Activated naive CD8-positive, alpha-beta T cell (primary cell): Measurements from ENCODE around the gene SAMD4B.
A peak's percentile ranks its signal among the peaks of the same experiment; 100 is the strongest.

Source experiments
- H3K27ac Mint-ChIP-seq: one replicate; pipeline ENCODE4 v1.8.0; 2021; ENCODE audit warnings: mixed read lengths
- H3K27me3 Mint-ChIP-seq: one replicate; pipeline ENCODE4 v1.8.0; 2021; ENCODE audit warnings: mixed read lengths
- H3K36me3 Mint-ChIP-seq: one replicate; pipeline ENCODE4 v1.8.0; 2021; ENCODE audit warnings: mixed read lengths
- H3K4me1 Mint-ChIP-seq: one replicate; pipeline ENCODE4 v1.8.0; 2021; ENCODE audit warnings: low read depth, mixed read lengths
- H3K4me3 Mint-ChIP-seq: one replicate; pipeline ENCODE4 v1.8.0; 2021; ENCODE audit warnings: mild to moderate bottlenecking, mixed read lengths
- H3K9me3 Mint-ChIP-seq: one replicate; pipeline ENCODE4 v1.8.0; 2021; ENCODE audit warnings: low read depth, mixed read lengths

The SAMD4B gene

DNA sequence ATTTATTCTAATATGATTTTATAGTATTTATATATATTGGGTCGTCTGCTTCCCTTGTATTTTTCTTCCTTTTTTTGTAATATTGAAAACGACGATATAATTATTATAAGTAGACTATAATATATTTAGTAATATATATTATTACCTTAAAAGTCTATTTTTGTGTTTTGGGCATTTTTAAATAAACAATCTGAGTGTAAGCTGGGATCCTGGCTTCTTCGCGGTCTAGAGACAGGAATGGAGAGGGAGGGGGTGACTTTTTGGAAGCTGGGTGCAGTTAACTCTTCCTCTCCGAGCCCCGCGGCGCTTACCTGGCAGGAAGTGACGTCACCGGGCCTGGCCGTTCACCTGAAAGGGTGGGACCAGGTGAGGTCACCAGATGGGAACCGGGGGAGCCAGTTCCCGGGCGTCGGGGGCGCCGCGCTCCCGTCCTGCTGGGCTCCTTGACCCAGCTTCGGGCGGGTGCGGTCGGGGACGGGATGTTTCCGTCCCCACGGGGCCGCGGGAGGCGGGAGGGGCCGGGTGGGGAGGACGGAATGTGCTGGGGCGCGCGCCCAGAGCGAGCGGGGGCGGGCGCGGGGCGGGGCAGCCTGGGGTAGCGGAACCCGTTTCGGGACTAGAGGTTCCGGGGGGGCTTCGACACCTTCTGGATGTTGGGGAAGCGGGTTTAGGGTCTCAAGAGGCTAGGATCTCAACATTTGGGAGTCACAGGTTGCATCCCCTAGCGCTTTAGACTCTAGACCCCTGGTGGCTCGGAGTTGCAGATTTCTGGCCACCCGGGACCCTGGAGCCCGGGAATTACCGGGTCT lies 67.2 kb downstream of the SAMD4B start:
- H3K4me3 Mint-ChIP-seq = peak overlapping the region; percentile 95
- peaks cover 5% of the 10 kb centered on the region for H3K36me3 Mint-ChIP-seq
- no peaks in the 10 kb centered on the region for H3K27me3 Mint-ChIP-seq
- peak overlapping the region; percentile 93 for H3K27ac Mint-ChIP-seq
- H3K9me3 Mint-ChIP-seq = no peaks in the 10 kb centered on the region
- peaks cover 53% of the 10 kb centered on the region for H3K4me1 Mint-ChIP-seq

DNA sequence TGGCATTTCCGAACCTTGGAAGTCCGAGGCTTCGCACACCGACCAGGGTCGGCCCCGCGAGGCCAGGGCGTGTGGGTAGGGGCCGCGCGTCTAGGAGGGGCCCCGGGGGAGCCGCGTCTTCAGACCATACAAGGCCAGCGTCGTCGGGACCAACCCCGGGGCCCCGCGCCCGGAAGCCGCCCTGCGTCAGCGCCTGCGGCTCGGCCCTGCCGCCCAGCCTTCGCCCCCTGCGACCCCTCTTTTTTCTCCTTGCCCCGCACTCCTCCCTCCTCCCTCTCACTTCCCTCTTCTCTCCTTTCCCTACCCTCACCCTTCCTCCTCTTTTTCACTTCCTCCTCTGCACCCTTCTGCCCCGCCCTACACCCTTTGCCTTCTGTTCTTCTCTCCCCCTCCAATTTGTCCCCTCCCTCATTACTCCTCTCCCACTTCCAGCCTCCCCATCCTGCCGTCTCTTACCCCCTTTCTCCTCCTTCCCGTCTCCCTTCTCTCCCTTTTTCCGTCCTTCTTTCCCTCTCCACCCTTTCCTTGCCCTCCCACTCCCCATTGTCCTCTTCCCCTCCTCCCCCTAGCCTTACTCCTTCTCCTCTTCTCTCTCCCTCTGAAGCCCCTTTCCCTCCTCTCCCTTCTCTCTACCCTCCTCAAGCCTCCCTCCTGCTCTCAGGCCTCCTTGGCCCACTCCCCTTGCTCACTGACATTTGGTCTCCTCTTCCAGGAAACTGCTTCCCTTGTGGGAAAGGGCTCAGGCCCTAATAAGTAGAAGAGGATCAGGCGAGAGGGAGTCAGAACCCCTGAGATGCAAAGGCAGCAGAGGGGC lies 68.0 kb downstream of the SAMD4B start:
- Mint-ChIP-seq H3K4me1 (peaks cover 51% of the 10 kb centered on the region), H3K27ac (peak overlapping the region; percentile 93), H3K9me3 (no peaks in the 10 kb centered on the region), H3K36me3 (peaks cover 5% of the 10 kb centered on the region), H3K27me3 (no peaks in the 10 kb centered on the region), H3K4me3 (peak overlapping the region; percentile 84)

DNA sequence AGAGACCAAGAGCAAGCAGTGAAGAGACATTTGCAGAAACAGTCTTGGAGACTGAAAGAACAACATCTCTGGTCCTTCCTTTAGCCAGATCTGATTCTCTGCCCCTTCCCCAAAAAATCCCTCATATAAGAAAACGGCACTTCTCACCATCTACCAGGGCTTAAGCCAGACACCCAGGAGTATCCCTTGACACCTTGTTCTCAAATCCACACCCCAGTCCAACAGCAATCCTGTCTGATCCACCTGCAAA lies 68.5 kb downstream of the SAMD4B start:
- peak overlapping the region; percentile 84 for H3K4me3 Mint-ChIP-seq
- H3K27ac Mint-ChIP-seq = peak overlapping the region; percentile 93
- H3K9me3 Mint-ChIP-seq = no peaks in the 10 kb centered on the region
- H3K4me1 Mint-ChIP-seq = peaks cover 45% of the 10 kb centered on the region
- H3K36me3 Mint-ChIP-seq = peaks cover 5% of the 10 kb centered on the region
- no peaks in the 10 kb centered on the region for H3K27me3 Mint-ChIP-seq

DNA sequence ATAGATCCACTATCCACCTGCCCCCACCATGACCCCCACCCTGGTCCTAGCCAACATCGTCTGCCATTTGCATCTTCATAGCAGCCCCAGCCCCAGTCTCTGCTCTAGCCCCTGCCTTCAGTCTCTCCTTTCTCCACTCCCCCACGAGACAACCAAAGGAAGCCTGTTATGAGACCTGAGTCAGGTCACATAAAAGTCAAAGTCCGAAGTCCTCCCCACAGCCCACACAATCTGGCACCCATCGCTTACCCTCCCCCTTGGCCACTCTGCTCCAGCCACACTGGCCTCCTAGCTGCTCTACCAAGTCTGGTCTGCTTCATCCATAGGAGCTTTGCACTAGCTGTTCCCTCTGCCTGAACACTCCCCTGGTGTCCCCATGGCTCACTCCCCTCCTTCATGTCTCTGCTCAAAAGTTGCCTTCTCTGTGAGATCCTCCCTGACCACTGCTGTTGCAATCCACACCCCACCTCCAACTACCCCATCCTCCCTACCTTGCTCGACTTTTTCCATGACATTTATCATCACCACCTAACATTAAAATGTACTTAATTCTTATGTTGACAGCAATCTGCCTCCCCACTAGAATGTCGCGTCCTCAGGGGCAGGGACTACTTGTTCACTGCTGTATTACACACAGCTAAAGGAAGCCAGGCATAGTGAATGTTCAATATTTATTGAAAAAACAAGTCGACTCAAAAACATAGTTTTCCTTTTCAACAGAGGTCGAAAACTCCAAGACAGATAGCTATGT lies 69.0 kb downstream of the SAMD4B start:
- Mint-ChIP-seq H3K9me3 (no peaks in the 10 kb centered on the region), H3K36me3 (peaks cover 5% of the 10 kb centered on the region), H3K27ac (peak overlapping the region; percentile 93), H3K4me3 (peak overlapping the region; percentile 84), H3K27me3 (no peaks in the 10 kb centered on the region), H3K4me1 (peaks cover 42% of the 10 kb centered on the region)

DNA sequence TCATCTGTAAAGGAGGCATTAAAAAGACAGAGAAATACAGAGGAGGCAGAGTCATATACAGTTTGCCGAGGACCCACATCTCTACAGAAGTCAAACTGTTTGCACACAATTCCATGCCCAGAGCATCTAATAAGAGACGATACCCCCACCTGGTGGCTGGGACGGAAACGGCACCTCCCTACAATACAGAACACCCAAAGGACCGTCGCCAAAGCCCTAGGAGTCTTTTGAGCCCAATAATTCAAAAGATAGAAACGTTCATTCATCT lies 69.5 kb downstream of the SAMD4B start:
- Mint-ChIP-seq H3K4me1 (peaks cover 41% of the 10 kb centered on the region), H3K36me3 (peaks cover 5% of the 10 kb centered on the region), H3K9me3 (no peaks in the 10 kb centered on the region), H3K27ac (peak overlapping the region; percentile 93), H3K27me3 (no peaks in the 10 kb centered on the region), H3K4me3 (peak overlapping the region; percentile 84)

DNA sequence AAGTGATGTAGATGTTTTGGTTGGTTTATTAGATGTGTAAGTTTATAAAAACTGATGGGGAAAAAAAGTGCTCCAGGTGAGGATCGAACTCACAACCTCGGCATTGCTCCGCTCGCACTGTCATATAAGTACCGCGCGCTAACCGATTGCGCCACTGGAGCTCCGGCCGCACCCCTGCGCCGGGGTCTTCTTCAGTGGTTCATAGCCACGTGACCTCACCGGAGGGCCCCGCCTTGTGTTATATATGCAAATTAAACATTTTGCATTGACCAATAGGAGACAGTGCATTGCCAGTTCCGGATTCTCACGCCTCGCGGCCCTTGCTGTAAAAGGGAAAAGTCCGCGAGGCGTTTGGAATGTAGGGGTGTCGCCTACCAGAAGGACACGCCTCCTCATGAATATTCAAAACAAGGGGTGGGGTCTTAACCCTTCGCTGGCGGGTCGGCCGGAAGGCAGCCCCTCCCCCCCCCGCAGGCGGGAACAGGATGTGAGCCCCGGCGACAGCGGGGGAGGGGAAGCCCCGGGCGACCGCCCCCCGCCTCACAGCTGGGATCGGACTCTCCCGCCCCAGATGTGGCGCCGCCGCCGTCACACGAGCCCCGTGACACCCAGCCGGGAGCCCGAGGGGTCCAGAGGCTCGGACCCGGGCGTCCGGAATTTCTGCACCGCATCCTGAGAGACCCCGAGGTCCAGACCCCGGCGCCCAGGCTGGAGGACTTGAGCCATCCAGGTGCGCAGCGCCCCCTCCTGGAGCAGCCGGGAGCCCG lies 70.1 kb downstream of the SAMD4B start, which contains the start of gene PLEKHG2:
PLEKHG2 (plus strand) TSS at position 570 of the 767 bp plus-strand sequence. CDS start 1,418 bp downstream, outside the sequence.
- H3K27ac Mint-ChIP-seq = peak within 1 kb of the TSS; percentile 93
- H3K9me3 Mint-ChIP-seq = no peaks in the 10 kb centered on the region
- H3K27me3 Mint-ChIP-seq = no peaks in the 10 kb centered on the region
- H3K36me3 Mint-ChIP-seq = peaks cover 5% of the 10 kb centered on the region
- H3K4me1 Mint-ChIP-seq = peaks cover 41% of the 10 kb centered on the region
- H3K4me3 Mint-ChIP-seq = peak within 1 kb of the TSS; percentile 84

DNA sequence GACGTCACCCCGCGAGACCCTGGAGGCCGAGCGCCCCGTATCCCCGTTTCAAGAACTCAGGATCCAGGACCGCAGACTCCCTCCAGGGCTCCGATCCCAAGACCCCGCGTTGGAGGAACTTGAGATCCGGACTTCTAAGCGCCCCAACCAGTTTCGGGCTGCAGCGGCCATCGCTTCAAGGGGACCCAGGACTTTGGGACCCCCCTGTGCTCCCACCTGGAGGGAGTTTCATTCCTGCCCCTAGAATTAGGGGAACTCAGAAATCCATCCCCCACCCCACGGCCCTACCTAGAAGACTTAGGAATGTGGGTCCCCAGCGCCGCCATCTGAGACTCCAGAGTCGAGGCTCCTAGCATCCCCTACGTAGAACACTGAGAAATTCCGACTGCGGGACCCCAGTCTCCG lies 70.6 kb downstream of the SAMD4B start:
- Mint-ChIP-seq H3K4me1 (peaks cover 40% of the 10 kb centered on the region), H3K27ac (no peak overlapping the region), H3K9me3 (no peaks in the 10 kb centered on the region), H3K27me3 (no peaks in the 10 kb centered on the region), H3K4me3 (peak overlapping the region; percentile 84), H3K36me3 (peaks cover 5% of the 10 kb centered on the region)

DNA sequence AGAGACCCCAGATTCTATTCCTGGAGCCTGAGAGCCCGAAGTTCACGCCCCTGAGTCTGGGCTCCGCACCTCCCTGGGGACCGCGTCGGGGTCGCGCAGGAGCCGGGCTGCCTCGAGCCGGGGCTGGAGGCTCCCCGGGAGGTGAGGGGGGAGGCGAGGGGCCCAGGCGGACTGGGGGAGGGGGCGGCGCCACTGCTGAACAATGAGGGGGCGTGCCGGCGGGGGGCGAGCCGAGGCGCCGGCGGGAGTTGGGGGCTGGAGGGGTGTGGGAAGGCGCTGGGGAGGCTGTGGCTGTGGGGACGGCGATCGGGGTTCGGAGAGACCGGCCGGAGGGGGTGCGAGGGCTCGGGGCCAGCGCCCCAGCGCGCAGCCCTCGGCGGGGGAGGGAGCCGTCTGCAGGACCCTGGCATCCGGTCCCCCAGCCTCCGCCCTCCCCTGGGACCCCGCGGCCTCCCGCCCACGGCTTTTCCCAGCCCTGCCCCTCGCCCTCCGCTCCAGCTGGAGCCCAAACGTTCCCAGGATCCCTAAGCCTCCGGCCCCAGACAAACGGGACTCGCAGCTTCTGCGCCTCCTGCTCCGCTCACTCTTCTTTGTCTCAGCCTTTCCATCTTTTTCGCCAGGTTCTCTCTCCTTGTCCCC lies 71.2 kb downstream of the SAMD4B start:
- Mint-ChIP-seq H3K9me3 (no peaks in the 10 kb centered on the region), H3K4me3 (peak overlapping the region; percentile 87), H3K4me1 (peaks cover 38% of the 10 kb centered on the region), H3K36me3 (peaks cover 5% of the 10 kb centered on the region), H3K27me3 (no peaks in the 10 kb centered on the region), H3K27ac (peak overlapping the region; percentile 72)

DNA sequence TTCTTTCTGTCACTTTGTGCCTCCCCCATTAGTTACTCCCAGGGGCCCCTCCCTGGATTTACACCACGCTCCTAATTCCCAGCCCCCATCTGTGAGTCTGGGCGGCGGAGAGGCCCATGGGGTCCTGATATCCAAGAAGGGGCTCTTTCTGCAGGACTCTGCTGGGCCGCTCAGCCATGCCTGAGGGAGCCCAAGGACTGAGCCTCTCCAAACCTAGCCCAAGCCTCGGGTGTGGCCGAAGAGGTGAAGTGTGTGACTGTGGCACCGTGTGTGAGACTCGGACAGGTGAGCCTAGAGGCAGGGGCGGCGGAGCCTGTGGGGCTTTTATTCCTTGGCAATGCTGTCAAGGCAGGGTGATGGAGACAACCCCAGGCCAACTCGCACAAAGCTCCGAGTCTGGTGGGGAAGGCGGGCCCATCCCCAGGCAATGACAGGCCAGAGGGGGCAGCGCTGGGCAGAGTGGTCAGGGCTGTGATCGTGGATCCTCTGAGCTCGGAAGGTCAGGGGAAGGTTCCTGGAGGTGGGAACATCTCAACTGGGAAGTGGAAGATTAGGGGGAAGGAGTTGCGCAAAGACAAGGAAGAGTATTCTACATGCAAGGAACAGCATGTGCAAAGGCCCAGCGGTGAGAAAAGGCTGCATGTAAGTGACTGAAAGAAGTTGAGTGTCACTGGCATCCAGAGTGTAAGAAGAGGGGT lies 71.8 kb downstream of the SAMD4B start:
- Mint-ChIP-seq H3K27ac (peak overlapping the region; percentile 72), H3K9me3 (no peaks in the 10 kb centered on the region), H3K4me1 (peaks cover 33% of the 10 kb centered on the region), H3K36me3 (no peaks in the 10 kb centered on the region), H3K4me3 (peak overlapping the region; percentile 87), H3K27me3 (no peaks in the 10 kb centered on the region)

DNA sequence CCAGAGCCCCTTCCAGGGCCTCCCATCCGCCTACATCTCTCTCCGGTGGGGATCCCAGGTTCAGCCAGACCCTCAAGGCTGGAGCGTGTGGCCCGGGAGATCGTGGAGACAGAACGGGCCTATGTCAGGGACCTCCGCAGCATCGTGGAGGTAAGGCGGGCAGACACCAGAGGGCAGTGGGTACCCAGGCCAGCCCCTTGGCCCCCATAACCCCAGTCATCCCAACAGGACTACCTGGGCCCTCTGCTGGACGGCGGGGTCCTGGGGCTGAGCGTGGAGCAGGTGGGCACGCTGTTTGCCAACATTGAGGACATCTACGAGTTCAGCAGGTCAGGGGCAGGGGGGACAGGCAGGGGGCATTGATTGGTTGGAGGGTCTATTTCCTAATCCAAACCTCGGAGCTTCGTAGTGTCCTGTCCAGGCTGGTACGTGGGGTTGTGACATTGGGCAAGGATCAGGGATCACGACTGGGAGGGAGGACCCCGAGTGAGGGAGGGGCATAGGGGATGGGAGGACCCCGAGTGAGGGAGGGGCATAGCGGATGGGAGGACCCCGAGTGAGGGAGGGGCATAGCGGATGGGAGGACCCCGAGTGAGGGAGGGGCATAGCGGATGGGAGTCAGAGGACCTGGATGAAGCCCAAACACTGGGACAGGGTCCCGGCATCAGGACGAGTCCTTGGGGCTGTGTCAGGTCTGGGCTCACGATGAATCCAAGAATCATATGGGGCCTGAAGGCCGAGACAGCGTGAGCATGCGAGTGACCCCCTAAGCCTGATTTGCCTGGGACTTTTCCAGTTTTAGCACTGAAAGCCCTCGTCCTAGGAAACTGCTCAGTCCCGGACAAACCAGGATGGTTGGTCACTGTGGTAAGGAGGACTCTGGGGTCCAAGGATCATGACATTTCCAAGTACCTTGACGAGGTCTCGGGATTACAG lies 73.2 kb downstream of the SAMD4B start:
- no peaks in the 10 kb centered on the region for H3K9me3 Mint-ChIP-seq
- no peak overlapping the region for H3K27ac Mint-ChIP-seq
- H3K36me3 Mint-ChIP-seq = no peaks in the 10 kb centered on the region
- peaks cover 30% of the 10 kb centered on the region for H3K4me1 Mint-ChIP-seq
- H3K27me3 Mint-ChIP-seq = no peaks in the 10 kb centered on the region
- no peak overlapping the region for H3K4me3 Mint-ChIP-seq

DNA sequence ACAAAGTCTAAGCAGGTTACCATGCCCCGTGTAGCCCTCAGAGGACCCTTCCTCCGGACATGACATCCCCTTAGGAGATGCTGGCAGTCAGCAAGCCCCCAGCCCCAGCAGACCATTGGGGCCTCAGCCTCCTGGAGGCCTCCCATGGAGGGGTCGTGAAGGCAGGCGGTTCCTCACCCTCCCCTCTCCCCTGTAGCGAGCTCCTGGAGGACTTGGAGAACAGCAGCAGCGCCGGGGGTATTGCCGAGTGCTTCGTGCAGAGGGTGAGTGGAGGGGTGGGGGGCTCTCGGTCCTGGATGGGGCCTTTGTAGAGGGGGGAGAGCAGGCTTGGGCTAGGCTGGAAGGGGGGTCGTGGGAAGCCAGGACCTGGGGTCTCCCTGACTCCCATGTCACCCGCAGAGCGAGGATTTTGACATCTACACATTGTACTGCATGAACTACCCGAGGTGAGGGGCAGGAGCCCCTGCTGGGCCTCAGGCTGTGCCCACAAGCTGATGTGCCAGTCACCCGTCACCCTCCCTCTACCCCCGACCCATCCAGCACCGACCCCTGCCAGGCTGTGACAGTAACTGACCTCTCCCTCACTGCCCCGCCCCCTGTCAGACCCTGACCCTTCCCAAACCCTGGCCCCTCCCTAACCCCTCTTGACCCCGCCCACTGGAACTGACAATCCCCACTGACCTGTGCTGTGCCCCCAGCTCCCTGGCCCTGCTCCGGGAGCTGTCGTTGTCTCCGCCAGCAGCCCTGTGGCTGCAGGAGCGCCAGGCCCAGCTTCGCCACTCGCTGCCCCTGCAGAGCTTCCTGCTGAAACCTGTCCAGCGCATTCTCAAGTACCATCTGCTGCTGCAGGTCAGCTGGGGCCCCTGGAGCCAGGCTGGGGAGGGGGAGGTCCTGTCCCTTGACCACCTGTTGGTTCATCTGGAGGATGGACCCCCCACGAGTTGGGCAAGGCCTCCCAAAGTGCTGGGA lies 74.2 kb downstream of the SAMD4B start:
- Mint-ChIP-seq H3K4me3 (no peak overlapping the region), H3K9me3 (no peaks in the 10 kb centered on the region), H3K27me3 (no peaks in the 10 kb centered on the region), H3K27ac (no peak overlapping the region), H3K36me3 (no peaks in the 10 kb centered on the region), H3K4me1 (peaks cover 20% of the 10 kb centered on the region)

DNA sequence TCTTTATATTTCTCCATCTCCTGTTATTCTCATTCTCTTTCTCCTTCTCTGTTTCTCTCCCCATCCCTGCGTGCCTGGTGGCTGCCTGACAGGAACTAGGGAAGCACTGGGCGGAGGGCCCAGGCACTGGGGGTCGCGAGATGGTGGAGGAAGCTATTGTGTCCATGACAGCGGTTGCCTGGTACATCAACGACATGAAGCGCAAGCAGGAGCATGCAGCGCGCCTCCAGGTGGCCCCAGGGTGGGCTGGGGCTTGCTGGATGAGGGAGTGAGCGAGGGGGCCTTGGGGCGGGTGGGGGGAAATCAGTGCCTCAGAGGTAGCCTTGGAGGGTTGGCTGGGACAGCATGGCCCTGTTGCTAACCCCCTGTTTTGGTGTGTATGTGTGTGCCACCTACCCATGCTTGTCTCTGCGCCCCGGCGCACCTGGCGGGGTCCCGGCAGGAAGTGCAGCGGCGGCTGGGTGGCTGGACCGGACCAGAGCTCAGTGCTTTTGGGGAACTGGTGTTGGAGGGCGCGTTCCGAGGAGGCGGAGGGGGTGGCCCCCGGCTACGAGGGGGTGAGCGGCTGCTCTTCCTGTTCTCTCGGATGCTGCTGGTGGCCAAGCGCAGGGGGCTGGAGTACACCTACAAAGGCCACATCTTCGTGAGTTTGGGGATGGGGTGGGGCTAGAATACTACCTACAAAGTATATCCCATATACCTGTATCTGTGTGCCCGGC lies 75.4 kb downstream of the SAMD4B start:
- H3K4me3 Mint-ChIP-seq = no peak overlapping the region
- H3K27ac Mint-ChIP-seq = peak overlapping the region; percentile 12
- peaks cover 13% of the 10 kb centered on the region for H3K4me1 Mint-ChIP-seq
- no peaks in the 10 kb centered on the region for H3K36me3 Mint-ChIP-seq
- no peaks in the 10 kb centered on the region for H3K27me3 Mint-ChIP-seq
- H3K9me3 Mint-ChIP-seq = no peaks in the 10 kb centered on the region
